ENCODE data around the gene CBLIF.

- TF ChIP-seq, protein P1, sequence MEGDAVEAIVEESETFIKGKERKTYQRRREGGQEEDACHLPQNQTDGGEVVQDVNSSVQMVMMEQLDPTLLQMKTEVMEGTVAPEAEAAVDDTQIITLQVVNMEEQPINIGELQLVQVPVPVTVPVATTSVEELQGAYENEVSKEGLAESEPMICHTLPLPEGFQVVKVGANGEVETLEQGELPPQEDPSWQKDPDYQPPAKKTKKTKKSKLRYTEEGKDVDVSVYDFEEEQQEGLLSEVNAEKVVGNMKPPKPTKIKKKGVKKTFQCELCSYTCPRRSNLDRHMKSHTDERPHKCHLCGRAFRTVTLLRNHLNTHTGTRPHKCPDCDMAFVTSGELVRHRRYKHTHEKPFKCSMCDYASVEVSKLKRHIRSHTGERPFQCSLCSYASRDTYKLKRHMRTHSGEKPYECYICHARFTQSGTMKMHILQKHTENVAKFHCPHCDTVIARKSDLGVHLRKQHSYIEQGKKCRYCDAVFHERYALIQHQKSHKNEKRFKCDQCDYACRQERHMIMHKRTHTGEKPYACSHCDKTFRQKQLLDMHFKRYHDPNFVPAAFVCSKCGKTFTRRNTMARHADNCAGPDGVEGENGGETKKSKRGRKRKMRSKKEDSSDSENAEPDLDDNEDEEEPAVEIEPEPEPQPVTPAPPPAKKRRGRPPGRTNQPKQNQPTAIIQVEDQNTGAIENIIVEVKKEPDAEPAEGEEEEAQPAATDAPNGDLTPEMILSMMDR (IDR thresholded peaks at IDR 0.05) = no peak
- TF ChIP-seq POLR2A (IDR thresholded peaks at IDR 0.05) = no peak
Observed at GRCh38 chr11:59891781-59892181, 46.5 kb upstream of the CBLIF start.
